Stimulated activated CD4-positive, alpha-beta T cell treated with anti-CD3 and anti-CD28 coated beads, Interleukin-15, amount 100 ng/mL, for 1 hour (primary cell): Measurements from ENCODE around the gene DPYSL4.

Experiments used
- DNase-seq, 2 donors: peaks; one replicate each; pipeline ENCODE4 v3.0.0-alpha.2; 2020; ENCODE audit warnings: low read depth in 1 of 2, low spot score in 1 of 2

The DPYSL4 gene

DNA sequence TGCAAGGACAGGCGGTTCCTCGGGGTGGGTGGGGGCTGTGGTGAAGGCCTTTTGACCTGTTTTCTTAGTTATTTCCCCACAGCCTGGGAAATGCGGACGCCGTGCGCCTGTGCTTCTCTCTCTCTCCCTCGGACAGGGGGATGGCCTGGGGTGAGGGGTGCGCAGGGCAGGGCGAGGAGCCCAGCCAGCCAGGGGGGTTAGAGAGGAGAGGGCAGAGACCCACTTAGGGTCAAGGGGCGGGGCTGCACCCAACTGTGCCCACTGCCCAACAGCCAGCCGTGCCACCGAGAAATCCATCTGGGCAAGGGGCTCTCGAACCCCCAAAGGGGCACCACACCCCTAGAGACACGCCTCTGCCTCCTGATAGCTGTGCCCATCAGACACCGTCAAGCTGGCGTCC, 53.8 kb downstream of the DPYSL4 start:
- no peak for DNase-seq

DNA sequence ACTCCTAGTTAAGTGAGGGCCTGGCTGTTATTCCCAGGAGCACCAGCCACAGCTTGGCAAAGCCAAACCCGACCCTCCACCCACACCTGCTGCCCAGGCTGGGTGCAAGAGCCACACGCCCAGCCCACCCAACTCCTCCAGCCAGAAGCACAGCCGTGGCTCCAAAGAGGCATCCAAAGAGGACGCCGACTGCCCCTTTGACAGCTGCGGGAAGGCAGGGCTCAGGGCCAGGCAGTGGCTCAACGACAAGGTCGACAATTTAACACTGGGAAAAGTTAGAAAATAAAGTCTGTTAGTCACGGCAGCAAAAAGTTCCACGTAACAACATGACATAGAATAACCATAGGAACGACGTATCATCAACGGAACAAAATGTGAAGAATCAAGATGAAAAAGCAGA, 54.3 kb downstream of the DPYSL4 start:
- DNase-seq = no peak

DNA sequence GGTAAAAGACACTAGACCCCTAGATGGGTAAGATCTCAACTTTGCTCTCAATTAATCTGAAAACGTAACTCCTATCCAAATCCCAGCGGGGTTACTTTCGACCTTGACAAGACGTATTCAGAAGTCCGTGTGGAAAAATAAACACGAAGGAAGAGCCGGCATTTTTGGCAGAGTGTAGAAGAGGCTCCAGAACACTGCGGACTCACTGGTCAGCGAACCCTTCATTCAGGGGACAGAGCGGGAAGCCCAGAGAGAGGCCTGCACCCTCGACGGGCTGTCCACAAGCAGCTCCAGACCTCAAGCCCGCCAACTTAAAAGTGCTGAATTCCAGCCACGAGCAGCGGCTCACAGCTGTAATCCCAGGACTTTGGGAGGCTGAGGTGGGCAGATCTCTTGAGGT, 54.7 kb downstream of the DPYSL4 start:
- no peak for DNase-seq

DNA sequence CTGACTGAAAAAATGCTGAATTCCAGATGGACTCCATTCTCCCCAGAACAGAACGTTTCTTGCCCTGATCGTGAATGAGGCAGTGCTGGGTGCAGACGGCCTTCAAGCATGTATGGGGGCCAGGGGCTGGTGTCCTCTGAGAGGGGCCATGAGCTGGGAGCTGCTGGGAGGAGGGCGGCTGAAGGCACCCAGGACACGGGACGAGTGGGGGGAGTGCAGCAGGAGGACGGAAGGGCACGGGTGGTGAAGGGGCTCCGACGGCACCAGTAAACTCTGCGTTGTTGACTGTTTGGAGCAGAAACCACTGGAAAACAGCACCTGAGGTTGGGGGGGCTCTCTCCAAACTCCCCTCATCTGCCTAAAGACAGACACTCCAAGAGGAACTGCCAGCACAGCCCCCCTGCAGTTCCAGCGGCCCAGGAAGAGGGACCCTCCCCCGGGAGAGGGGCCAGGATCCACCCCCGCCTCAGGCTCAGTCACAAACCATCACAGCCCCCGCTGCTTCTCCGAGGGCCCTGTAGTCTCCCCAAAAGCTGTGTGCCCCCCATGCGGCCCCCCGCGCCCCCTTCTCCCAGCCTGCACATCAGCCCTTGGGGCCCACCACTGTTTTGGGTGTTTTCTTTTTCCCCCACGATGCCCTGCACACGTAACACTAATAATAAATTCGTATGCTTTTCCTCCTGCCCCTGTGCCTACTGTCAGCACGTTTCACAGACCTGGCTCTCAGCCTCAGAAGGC, 55.5 kb downstream of the DPYSL4 start:
- no peak for DNase-seq

DNA sequence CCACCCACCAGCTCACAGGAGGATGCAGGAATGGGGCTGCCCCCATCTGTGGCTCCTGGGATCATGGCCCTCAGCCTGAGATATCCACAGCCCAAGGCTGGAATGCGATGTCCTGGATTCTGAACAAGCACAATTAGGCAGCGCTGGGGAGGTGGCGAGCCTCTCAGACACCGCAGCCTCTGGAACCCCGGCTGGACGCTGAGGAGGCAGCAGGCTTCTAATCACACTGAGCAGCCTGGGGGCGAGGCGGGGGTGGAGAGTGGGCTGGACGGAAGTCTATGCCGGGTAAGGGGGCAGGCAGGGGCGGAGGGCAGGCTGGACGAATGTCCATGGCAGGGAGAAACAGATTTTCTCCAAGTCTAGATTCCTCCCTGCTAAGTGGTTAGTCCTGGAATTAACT, 56.4 kb downstream of the DPYSL4 start:
- DNase-seq = no peak

DNA sequence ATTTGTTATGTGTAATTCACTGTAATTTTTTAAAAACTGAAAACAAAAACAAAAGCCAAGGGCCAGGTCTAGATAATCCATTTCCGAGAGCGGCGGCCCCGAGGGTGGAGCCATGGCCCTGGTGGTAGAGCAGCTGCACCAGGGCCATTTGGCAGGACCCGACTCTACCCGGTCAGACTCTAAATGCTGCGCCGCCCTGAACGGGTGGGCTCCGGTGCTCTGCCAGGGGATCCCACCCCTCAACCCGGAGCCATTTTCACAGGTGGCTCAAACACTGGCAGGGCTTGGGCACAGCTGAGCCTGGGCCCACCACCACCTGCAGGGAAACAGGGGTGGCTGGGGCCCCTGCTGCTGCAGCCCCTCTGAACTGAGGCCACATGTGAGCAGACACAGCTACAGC, 56.9 kb downstream of the DPYSL4 start:
- no peak for DNase-seq

- no peak for DNase-seq
These were observed 58.3 kb downstream of the DPYSL4 start for GRCh38 chr10:132245056-132245455.

DNA sequence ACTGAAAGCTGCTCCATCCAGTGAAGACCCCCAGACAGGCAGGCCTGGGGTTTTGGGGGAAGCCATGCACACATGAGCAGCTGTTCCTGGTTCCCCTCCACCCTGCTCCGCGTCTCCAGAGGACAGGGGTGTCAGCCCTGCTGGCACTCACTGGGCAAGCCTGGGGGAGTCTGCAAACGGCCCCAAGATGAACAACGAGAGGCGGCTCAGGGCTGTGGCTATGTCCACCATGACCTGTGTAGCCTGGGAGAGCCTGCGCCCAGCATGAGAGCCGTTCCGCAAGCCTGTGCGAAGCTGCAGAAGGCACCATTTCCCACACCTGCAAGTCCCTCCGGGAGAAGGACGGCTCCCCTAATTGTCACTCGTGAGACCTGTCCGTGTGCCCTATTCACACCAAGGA, 59.5 kb downstream of the DPYSL4 start:
- no peak for DNase-seq

DNA sequence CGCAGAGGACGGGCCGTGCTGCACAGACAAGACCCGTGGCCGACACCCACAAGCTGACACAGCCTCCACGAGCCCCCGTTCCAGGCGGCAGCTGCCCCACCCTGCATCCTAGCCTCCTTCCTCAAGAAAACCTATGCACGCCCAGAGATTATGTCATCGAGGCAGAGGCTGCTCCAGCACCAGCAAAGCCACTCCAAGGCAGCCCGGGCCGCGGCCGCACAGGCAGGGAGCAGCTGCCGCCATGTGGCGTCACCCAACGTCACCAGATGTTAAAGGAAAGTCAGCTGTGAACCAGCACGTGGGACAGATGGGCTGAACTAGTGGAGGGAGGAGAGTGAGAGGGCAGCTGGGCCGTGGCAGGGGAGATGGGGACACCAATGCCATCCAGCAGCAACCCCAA, 61.2 kb downstream of the DPYSL4 start:
- DNase-seq = no peak

- peak in 1 of 2 donors; percentile 60 for DNase-seq
These were observed 61.9 kb downstream of the DPYSL4 start for GRCh38 chr10:132248455-132249225.

GRCh38 chr10:132249226-132249724, 62.5 kb downstream of the DPYSL4 start:
- DNase-seq = no peak

- DNase-seq = no peak
These were observed 63.2 kb downstream of the DPYSL4 start for GRCh38 chr10:132249824-132250375.

DNA sequence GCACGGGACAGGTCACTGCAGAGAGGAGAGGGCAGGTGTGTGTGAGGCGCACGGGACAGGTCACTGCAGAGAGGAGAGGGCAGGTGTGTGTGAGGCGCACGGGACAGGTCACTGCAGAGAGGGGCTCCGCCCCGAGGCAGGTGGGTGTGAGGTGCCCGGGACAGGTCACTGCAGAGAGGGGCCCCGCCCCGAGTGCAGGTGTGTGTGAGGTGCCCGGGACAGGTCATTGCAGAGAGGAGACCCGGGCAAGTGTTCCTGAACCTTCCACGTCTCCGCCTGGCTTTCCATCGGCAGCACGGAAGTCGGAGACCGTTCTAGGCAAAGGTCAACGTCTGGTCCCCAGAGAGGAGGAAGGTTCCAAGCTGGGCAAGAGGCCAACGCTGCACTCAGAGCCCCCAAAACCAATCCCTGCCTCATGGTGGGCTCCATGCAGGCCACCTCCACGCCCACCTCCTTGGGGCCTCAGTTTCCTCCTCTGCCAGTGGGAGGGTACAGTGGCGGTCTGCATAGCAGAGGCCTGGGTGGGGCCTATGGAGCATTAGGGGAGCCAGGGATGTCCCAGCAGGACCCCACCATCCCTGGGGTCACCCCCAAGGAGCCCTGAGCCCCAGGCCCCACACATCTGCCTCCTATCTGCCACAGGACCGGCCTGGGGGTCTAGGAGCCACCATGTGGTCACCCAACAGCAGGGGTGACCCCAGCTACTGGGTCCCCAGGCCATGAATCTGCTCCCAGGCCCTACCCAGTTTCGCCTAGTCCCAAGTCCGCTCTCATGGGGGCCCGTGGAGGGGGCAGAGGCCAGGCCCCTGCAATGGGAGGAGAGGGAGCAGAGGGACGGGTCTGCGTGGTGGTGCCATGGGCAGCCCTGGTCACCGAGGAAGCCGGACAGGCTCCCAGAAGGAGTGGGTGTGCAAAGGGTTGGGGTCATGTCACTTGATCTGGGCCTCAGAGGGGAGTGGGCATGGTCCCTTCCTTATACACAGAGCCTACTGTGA, 64.0 kb downstream of the DPYSL4 start:
- DNase-seq = no peak

GRCh38 chr10:132251928-132252327, 65.2 kb downstream of the DPYSL4 start:
- no peak for DNase-seq

DNA sequence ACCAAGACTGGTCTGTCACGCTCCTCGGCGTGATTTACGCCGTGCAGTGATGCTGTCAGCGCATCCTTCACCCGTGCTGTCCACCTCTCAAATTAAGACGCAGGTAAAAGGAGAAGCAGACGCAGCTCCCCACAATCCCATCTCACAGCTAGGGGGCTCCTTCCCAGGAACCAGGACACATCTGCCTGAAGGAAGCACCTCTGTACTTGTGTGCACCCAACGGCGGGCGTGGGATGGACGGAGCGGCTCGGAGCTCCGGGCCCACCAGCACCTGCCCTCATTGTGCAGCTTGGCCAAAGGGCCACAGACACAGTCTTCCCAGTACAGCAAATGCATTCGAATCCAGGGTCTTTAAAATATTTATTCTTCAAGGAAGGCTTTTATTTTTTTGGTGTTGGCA, 65.7 kb downstream of the DPYSL4 start:
- no peak for DNase-seq

GRCh38 chr10:132253092-132253687, 66.4 kb downstream of the DPYSL4 start:
- no peak for DNase-seq

- no peak for DNase-seq
These were observed 68.1 kb downstream of the DPYSL4 start for GRCh38 chr10:132254841-132255240.
